GM19438 (cell line): ENCODE results near the gene PARD3.

ENCODE experiments used
- ATAC-seq: cut with Tn5 transposase; IDR thresholded peaks from one replicate; pipeline ENCODE4 v1.9.1; 2021; ENCODE audit warnings: low read depth; ENCODE audit not compliant: unreplicated experiment

The PARD3 gene

GRCh38 chr10:34593930-34594329, 221.2 kb downstream of the PARD3 start:
- no peak for ATAC-seq

GRCh38 chr10:34593374-34593890, 221.7 kb downstream of the PARD3 start:
- no peak for ATAC-seq

DNA sequence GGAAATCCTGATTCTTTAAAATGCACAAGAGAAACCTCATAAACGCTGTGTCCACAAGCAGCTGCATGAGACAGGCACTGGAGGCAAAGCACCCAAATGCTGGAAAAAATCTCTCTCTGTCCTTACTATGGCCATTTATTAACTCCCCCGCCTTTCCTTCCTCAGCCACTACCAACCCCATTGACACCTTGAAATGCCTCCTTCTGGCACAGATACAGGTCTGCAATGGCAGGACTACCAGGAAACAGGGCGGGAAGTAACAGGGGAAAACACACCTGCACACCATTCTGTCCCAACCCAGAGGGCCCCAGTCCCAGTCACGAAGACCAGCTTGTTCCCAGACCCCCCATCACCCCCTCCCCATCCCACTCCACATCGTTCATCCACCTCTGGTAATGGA, 224.3 kb downstream of the PARD3 start:
- ATAC-seq = no peak

GRCh38 chr10:34589275-34589674, 225.8 kb downstream of the PARD3 start:
- ATAC-seq = no peak

- ATAC-seq = no peak
Observed at GRCh38 chr10:34587680-34588019, 227.4 kb downstream of the PARD3 start.

DNA sequence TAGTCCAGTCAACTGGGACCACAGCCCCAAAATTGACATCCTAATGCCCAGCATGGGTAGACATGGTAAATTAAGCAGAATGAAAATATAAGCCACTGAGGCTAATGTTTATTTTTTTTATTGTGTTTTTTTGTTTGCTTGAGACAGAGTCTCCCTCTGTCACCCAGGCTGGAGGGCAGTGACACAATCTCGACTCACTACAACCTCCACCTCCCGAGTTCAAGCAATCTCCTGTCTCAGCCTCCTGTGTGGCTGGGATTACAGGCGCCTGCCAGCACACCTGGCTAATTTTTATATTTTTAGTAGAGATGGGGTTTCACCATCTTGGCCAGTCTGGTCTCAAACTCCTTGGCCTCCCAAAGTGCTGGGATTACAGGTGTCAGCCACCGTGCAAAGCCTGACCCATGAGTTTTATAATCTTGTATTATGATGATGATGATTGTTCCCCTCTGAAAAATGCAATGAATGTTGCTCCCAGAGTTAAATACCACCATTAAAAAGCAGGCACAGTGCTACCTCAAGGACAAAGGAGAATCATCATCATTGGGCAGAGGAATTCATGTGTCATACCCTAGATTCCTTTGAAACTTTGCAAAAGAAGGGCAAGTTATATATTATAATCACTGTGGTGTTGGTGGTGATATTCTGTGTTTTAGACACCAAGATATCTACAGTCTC, 228.0 kb downstream of the PARD3 start:
- ATAC-seq = no peak

DNA sequence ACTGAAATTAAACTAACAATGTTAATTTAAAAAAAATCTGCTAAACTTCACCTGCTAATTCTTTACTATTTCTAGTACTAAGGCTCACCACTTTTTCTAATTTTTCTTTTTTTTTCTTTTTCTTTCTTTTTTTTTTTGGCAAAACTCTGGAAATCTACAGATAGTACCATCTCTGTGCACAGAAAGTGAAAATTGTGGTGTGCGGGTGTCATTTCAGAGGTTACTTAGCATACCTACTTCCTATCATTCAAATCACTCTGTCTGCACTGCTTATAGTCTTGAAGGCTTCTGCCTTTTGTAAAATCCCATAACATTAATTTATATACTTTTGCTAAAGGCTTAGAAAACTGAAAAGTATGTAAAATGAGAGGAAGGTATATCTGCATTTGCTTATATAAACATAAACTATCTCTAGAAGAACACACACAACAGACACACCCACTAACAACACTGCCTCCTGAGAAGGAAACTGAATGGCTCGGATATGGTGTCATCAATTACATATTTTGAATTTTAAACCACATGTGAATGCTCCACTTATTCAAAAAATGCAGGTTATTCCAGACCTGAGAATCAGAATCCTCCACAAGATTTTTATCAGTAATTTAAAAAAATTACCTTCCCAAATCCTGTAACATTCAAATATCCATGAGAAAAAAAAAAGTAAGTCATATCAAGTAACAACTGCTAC, 229.5 kb downstream of the PARD3 start:
- no peak for ATAC-seq

DNA sequence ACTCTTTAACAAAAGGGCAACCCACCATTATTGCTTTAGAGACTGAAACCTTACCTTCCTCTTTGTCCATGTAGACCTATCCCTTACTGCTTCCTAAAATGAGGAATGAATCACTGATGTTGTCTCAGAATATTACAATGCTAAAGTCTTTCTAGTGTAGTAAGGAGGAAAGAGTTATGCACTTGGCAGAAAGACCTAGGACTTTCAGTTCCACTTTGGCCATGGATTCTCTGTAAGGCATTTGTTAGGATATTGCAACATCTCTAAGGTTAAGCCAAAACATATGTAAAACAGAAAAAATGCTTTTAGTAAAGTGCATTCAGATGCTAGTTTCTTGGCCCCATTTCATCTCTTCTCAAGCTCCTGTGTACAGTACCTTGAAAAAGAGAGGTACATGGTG, 230.9 kb downstream of the PARD3 start:
- ATAC-seq = no peak

GRCh38 chr10:34581801-34582532, 233.1 kb downstream of the PARD3 start:
- ATAC-seq = no peak

DNA sequence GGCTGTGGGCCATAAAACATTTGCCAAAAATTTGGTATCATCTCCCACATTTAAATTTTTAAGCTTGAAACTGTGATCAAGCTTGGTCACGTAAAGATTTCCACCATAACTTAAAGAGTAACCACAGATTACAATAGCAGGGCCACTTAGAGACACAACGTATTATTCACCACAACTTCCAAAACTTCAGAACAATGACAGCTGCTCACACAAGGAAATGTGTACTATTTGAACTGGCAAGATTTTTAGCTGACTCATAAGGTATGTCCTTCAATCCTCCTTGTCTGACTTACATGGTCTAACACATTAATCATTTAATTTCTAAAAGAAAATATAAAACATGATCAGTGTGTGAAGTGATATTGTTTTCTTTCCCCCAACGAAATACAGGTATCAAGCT, 234.5 kb downstream of the PARD3 start:
- ATAC-seq = no peak

- ATAC-seq = no peak
Observed at GRCh38 chr10:34580214-34580613, 234.9 kb downstream of the PARD3 start.

DNA sequence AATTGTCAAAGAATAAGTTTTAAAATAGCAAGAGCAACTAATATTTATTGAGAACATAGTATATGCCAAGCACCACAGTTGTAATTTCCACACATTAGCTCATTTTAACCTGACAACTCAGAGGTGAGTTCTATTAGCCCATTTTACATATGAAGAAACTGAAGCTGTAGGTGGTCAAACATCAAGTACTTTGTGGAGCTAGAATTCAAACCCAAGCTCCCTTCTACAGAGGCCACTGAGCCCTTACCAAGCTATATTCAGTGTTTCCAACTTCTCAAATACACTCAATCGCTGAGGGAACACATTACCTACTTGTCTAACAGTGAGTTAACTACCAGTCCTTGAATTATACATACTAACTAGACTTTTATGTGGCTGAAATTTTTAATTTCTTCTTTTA, 236.6 kb downstream of the PARD3 start:
- ATAC-seq = no peak

DNA sequence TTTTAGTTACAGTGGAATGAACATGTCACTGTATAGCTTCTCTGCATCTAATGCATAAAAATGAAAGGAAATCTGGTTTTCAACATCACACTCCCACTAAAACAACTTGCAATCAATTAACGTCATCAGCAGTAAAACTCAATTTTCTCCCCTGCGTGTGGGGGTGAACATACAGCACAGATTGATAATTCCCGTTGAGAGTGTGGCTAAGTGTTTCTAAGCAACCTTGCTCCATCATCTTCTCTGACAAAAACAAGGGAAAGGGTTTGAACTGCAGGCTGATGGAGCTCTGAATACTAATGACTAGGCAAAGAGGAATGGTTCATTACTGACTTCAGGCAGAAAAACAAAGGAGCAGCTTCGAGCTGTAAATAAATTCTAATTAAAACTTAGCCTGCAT, 238.3 kb downstream of the PARD3 start:
- ATAC-seq = no peak

- ATAC-seq = no peak
Observed at GRCh38 chr10:34575882-34576281, 239.2 kb downstream of the PARD3 start.

DNA sequence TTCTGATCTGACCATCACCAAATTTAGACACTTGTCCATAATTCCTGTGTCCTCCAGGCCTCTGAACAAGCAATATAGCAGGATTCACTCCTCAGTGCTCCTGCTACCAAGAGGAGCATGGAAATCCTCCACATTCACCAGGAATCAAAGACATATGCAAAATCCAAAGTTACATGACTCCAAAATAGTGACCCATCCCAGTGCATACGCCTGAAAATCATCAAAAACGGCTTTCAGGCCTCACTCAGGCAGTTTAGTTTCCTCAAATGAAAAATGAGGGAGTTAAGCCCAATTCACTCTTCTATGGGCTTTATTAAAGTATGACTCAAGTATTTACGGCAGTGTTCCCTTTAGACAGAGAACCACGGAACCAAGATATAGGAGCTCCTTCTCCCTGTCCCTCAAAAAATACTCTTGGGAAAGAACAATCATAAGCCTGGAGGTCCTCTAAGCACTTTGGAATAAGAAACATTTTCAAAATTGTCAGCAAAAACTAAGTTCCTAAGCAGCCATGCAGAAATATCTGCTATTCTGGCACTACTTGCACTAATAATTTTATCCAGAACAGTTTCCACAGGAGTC, 240.7 kb downstream of the PARD3 start:
- ATAC-seq = no peak

GRCh38 chr10:34570887-34571286, 244.2 kb downstream of the PARD3 start:
- ATAC-seq = no peak

DNA sequence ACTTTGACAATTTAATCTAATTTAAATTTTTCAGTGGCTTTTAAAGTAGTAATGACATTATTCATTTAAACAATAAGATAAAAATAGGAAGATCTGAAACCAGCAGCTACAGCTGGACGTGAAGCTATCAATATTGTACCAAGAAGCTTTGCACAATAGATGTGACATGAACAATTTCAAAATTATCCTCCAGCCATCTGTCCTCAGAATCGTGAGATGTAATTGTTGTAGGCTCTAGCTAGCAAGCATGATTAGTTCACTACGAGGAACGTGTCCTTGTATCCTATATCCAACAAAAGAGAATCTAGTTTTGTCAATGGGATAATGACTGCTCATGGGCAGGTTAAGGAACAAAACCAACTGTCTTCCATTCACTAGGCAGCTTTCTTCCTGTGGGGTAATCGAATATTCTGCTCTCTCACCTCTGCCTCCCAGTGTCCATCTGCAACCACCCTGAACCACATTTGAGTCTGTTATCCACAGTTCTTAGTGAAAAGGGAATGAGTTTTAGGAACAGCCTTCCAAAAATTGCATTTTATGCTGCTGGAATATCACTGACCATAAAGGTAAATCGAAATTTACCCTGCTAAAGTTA, 247.3 kb downstream of the PARD3 start:
- ATAC-seq = no peak

DNA sequence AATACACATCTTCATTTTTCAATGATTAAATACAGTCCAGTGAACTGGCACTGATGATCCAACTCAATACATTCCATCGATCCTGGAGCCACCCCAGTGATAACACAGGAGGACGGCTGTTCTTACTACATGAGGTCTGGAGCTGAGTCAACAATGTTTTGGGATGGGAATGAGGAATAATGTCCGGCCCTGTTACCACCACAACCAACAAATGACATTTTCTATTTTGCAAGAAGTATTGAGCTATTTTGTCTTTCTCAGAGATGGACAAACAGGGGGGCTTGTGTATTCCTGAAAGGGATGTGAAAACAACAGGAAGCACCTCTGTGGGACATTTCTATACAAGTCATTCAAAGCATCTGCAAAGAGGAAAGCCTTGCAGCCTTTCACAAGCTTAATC, 249.2 kb downstream of the PARD3 start:
- ATAC-seq = no peak

DNA sequence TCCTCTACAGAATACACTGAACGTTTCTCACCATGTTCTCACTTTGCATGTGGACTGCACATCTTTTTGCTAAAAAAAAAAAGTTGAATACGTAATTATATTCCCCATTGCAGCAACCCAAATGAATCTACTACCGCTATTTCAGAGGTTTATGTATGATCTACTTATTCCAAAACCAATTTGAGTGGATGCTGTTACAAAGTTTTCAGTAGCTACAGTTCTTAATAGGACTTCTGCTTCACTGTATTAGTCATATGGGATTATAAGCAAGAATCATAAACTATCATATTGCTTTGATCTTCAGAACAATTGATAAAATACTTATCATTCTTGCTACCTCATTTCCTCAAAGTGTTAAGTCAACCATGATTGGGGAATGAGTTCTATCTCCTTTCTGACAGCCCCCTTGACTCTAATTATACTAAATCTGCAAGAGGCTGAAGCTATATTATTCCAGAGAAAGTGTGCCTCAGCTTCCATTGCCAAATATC, 257.0 kb downstream of the PARD3 start:
- no peak for ATAC-seq

GRCh38 chr10:34557173-34557572, 257.9 kb downstream of the PARD3 start:
- no peak for ATAC-seq

GRCh38 chr10:34555653-34556052, 259.4 kb downstream of the PARD3 start:
- ATAC-seq = no peak
